ENCODE data around the gene ACSL6. TPM values are rescaled to one million over a fixed set of nuclear protein-coding genes. Genes with fewer than 3 reads are reported as not detected.

The ACSL6 gene
- total and polyA plus RNA-seq, 2 donors (not counting 1 experiment from before 2014, with no cell fraction given), result 0.03 to 0.62 TPM

GRCh38 chr5:131997026-131997726 is 14.3 kb downstream of the ACSL6 start:
- intact Hi-C loops (cut with micrococcal nuclease), result no loop called here
- Histone ChIP-seq H3K27me3 (replicated peaks in 1 of 4; ENCODE audit: control extremely low read depth in 1 of 4, control insufficient read depth in 3 of 4, insufficient read depth in 4 of 4, low read length in 3 of 4) (no peaks in the 10 kb centered on the region), H3K27ac (ENCODE audit: low read length in 2 of 2) (no peak overlapping the region), H3K9me3 (ENCODE audit: control extremely low read depth in 1 of 3, control insufficient read depth in 2 of 3, insufficient read depth in 1 of 3, low read length in 2 of 3) (no peaks in the 10 kb centered on the region), H3K4me1 (ENCODE audit: control insufficient read depth in 2 of 2, insufficient read depth in 2 of 2, low read length in 2 of 2) (no peaks in the 10 kb centered on the region), H2AFZ (ENCODE audit: insufficient read depth, low read depth, low read length, poor library complexity, severe bottlenecking) (peak overlapping the region; percentile 31), H4K20me1 (ENCODE audit: control insufficient read depth, insufficient read depth, low read length, poor library complexity, severe bottlenecking) (no peaks in the 10 kb centered on the region), H3K4me3 (ENCODE audit: control extremely low read depth in 1 of 5, extremely low read depth in 1 of 5, insufficient read depth in 1 of 5, low read depth in 2 of 5, low read length in 4 of 5) (no peak overlapping the region), H3K36me3 (replicated peaks in 1 of 2; ENCODE audit: control extremely low read depth in 1 of 2, control insufficient read depth in 1 of 2, extremely low read depth in 1 of 2, insufficient read depth in 2 of 2, low read length in 1 of 2) (no peaks in the 10 kb centered on the region), H3K4me2 (replicated peaks; ENCODE audit: low read depth, low read length, poor library complexity, severe bottlenecking) (no peak overlapping the region), H3K79me2 (ENCODE audit: control insufficient read depth, insufficient read depth, low read length) (no peaks in the 10 kb centered on the region), H3K9ac (ENCODE audit: low read length) (no peak overlapping the region)
- peaks cover 5% of the 10 kb centered on the region for H3K4me1 Mint-ChIP-seq
- ATAC-seq (ENCODE audit: low read depth) (no peak), DNase-seq (no peak)
- no peak for TF ChIP-seq EZH2 (IDR thresholded peaks at IDR 0.05; ENCODE audit: borderline replicate concordance, insufficient read depth, low read depth, low read length, poor library complexity, severe bottlenecking)
- no peak for TF ChIP-seq CTCF (IDR thresholded peaks at IDR 0.05)
- no peak overlapping the region for H3K4me3 Mint-ChIP-seq
- H3K9me3 Mint-ChIP-seq (ENCODE audit: insufficient read depth), result no peaks in the 10 kb centered on the region
- peaks cover 13% of the 10 kb centered on the region for H3K27me3 Mint-ChIP-seq
- H3K27ac Mint-ChIP-seq, result no peak overlapping the region
- ChIA-PET POLR2A (no interaction called here), CTCF (interaction anchor here (1.1 to 2.3 kb wide), 2 partner anchors 11 to 407 kb away, joined by 6 to 10 read pairs; no protein-coding TSS in a partner anchor)
- 97% methylated on average over 4 of the region's 5 CpGs for WGBS (ENCODE audit: insufficient coverage)

- intact Hi-C loops (cut with micrococcal nuclease), result no loop called here
- Mint-ChIP-seq H3K9me3 (ENCODE audit: insufficient read depth) (no peaks in the 10 kb centered on the region), H3K27ac (no peak overlapping the region), H3K4me1 (peaks cover 5% of the 10 kb centered on the region), H3K4me3 (no peak overlapping the region), H3K27me3 (peaks cover 13% of the 10 kb centered on the region)
- Histone ChIP-seq H3K4me1 (ENCODE audit: control insufficient read depth in 2 of 2, insufficient read depth in 2 of 2, low read length in 2 of 2) (no peaks in the 10 kb centered on the region), H4K20me1 (ENCODE audit: control insufficient read depth, insufficient read depth, low read length, poor library complexity, severe bottlenecking) (no peaks in the 10 kb centered on the region), H3K27ac (ENCODE audit: low read length in 2 of 2) (no peak overlapping the region), H3K4me3 (ENCODE audit: control extremely low read depth in 1 of 5, extremely low read depth in 1 of 5, insufficient read depth in 1 of 5, low read depth in 2 of 5, low read length in 4 of 5) (no peak overlapping the region), H2AFZ (ENCODE audit: insufficient read depth, low read depth, low read length, poor library complexity, severe bottlenecking) (peak overlapping the region; percentile 31), H3K9ac (ENCODE audit: low read length) (no peak overlapping the region), H3K27me3 (replicated peaks in 1 of 4; ENCODE audit: control extremely low read depth in 1 of 4, control insufficient read depth in 3 of 4, insufficient read depth in 4 of 4, low read length in 3 of 4) (no peaks in the 10 kb centered on the region), H3K79me2 (ENCODE audit: control insufficient read depth, insufficient read depth, low read length) (no peaks in the 10 kb centered on the region), H3K36me3 (replicated peaks in 1 of 2; ENCODE audit: control extremely low read depth in 1 of 2, control insufficient read depth in 1 of 2, extremely low read depth in 1 of 2, insufficient read depth in 2 of 2, low read length in 1 of 2) (no peaks in the 10 kb centered on the region), H3K4me2 (replicated peaks; ENCODE audit: low read depth, low read length, poor library complexity, severe bottlenecking) (no peak overlapping the region), H3K9me3 (ENCODE audit: control extremely low read depth in 1 of 3, control insufficient read depth in 2 of 3, insufficient read depth in 1 of 3, low read length in 2 of 3) (no peaks in the 10 kb centered on the region)
- ChIA-PET POLR2A (no interaction called here), CTCF (interaction anchor here (1.1 to 2.3 kb wide), 2 partner anchors 12 to 406 kb away, joined by 6 to 10 read pairs; no protein-coding TSS in a partner anchor)
- ATAC-seq (ENCODE audit: low read depth) (no peak), DNase-seq (no peak)
- TF ChIP-seq CTCF (IDR thresholded peaks at IDR 0.05) (no peak), EZH2 (IDR thresholded peaks at IDR 0.05; ENCODE audit: borderline replicate concordance, insufficient read depth, low read depth, low read length, poor library complexity, severe bottlenecking) (no peak)
- 46% methylated on average over 3 of the region's 6 CpGs for WGBS (ENCODE audit: insufficient coverage)
Observed at GRCh38 chr5:131996210-131997025, 15.0 kb downstream of the ACSL6 start.
